ENCODE data around the gene COL7A1. TPM values are rescaled to one million over a fixed set of nuclear protein-coding genes. Genes with fewer than 3 reads are reported as not detected.

COL7A1 gene
- total and polyA plus RNA-seq, 2 donors (not counting 1 experiment from before 2014, with no cell fraction given), result 0.75 to 2.1 TPM

DNA sequence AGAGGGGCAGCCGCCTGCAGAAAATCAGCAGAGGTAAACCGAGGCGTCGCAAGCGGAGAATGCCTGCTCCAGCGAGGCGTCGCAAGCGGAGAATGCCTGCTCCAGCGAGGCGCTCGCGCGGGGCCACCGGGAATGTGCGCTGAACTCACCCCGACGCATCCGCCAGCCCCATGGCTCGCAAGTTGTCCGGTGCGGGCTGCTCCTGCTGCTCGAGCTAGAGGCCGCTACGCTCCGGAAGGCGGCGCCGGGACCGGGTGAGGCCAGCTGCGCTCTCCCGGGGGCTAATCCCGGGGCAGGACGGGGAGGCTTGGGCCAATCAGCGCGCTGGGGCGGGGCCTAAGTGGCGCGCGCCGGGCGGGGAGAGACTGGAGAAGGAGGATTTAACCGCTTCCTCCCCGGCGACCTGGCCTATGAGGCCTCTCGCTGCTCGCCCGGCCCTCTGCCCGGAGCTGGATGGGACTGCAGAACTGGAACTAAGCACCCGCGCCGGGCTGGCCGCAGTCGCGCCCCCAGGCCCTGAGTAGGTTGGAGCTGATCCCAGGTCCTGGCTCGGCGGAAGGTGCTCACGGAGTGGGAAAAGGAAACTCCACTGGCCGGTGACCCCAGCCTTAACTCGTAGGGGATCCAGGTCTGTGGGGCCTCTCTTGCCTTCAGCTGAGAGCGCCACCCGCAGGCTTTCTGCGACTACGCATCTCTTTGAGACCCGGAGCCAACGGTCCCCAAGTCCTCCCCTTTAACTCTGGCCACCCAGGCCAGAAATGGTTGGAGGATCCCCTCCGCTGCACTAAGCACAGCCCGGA, 40.3 kb upstream of the COL7A1 start, which contains the start of gene SLC26A6:
TSS of gene SLC26A6 (minus strand) at position 240 of the 800 bp plus-strand sequence. CDS start at position 172, 68 bp downstream.
- WGBS (ENCODE audit: insufficient coverage), result under 1% methylated on average over 68 of the region's 68 CpGs
- H3K4me1 ChIP-seq (ENCODE audit: control insufficient read depth in 2 of 2, insufficient read depth in 2 of 2, low read length in 2 of 2), result peaks cover 11 to 17% of the 10 kb centered on the region in 2 donors
- H3K9ac ChIP-seq (ENCODE audit: low read length), result peak within 1 kb of the TSS; percentile 80
- H4K20me1 ChIP-seq (ENCODE audit: control insufficient read depth, insufficient read depth, low read length, poor library complexity, severe bottlenecking), result no peaks in the 10 kb centered on the region
- Mint-ChIP-seq H3K4me3 (peak within 1 kb of the TSS; percentile 89), H3K27me3 (no peaks in the 10 kb centered on the region), H3K4me1 (peaks cover 13% of the 10 kb centered on the region), H3K27ac (peak within 1 kb of the TSS; percentile 61), H3K9me3 (ENCODE audit: insufficient read depth) (no peaks in the 10 kb centered on the region)
- H2AFZ ChIP-seq (ENCODE audit: insufficient read depth, low read depth, low read length, poor library complexity, severe bottlenecking), result peak within 1 kb of the TSS; percentile 95
- H3K4me3 ChIP-seq (ENCODE audit: control extremely low read depth in 1 of 5, extremely low read depth in 1 of 5, insufficient read depth in 1 of 5, low read depth in 2 of 5, low read length in 4 of 5), result peak within 1 kb of the TSS; percentile 48 to 84 (median 77)
- H3K4me2 ChIP-seq (replicated peaks; ENCODE audit: low read depth, low read length, poor library complexity, severe bottlenecking), result peak within 1 kb of the TSS; percentile 98
- no peaks in the 10 kb centered on the region for H3K27me3 ChIP-seq (replicated peaks in 1 of 4; ENCODE audit: control extremely low read depth in 1 of 4, control insufficient read depth in 3 of 4, insufficient read depth in 4 of 4, low read length in 3 of 4)
- H3K36me3 ChIP-seq (replicated peaks in 1 of 2; ENCODE audit: control extremely low read depth in 1 of 2, control insufficient read depth in 1 of 2, extremely low read depth in 1 of 2, insufficient read depth in 2 of 2, low read length in 1 of 2), result no peaks in the 10 kb centered on the region
- no peak for TF ChIP-seq EZH2 (IDR thresholded peaks at IDR 0.05; ENCODE audit: borderline replicate concordance, insufficient read depth, low read depth, low read length, poor library complexity, severe bottlenecking)
- TF ChIP-seq, protein P1, sequence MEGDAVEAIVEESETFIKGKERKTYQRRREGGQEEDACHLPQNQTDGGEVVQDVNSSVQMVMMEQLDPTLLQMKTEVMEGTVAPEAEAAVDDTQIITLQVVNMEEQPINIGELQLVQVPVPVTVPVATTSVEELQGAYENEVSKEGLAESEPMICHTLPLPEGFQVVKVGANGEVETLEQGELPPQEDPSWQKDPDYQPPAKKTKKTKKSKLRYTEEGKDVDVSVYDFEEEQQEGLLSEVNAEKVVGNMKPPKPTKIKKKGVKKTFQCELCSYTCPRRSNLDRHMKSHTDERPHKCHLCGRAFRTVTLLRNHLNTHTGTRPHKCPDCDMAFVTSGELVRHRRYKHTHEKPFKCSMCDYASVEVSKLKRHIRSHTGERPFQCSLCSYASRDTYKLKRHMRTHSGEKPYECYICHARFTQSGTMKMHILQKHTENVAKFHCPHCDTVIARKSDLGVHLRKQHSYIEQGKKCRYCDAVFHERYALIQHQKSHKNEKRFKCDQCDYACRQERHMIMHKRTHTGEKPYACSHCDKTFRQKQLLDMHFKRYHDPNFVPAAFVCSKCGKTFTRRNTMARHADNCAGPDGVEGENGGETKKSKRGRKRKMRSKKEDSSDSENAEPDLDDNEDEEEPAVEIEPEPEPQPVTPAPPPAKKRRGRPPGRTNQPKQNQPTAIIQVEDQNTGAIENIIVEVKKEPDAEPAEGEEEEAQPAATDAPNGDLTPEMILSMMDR (IDR thresholded peaks at IDR 0.05), result peak; percentile 28
- DNase-seq, result peak; percentile 89
- ChIA-PET CTCF (interaction anchor here (0.9 to 1.8 kb wide), 6 partner anchors 21 to 235 kb away, joined by 3 to 7 read pairs (median 4); partner anchors contain the start of genes NCKIPSD and UQCRC1), POLR2A (interaction anchor here (0.6 to 1.2 kb wide), 3 partner anchors 22 to 459 kb away, joined by 3 to 9 read pairs (median 3); partner anchors contain the start of gene QRICH1)
- H3K79me2 ChIP-seq (ENCODE audit: control insufficient read depth, insufficient read depth, low read length), result no peaks in the 10 kb centered on the region
- H3K27ac ChIP-seq (ENCODE audit: low read length in 2 of 2), result peak within 1 kb of the TSS in 1 of 2 donors; percentile 49
- H3K9me3 ChIP-seq (ENCODE audit: control extremely low read depth in 1 of 3, control insufficient read depth in 2 of 3, insufficient read depth in 1 of 3, low read length in 2 of 3), result no peaks in the 10 kb centered on the region
- intact Hi-C loops (cut with micrococcal nuclease), result loop anchor here (1.0 to 2.0 kb wide), 4 partner anchors 21 to 163 kb away; partner anchors contain the start of gene UQCRC1
- ATAC-seq (ENCODE audit: low read depth), result peak; percentile 98

All from B cell (primary cell).